GM19351 (cell line): ENCODE results near the gene ZNF341.

Experiments
- ATAC-seq: cut with Tn5 transposase; IDR thresholded peaks from one replicate; pipeline ENCODE4 v1.9.1; 2021; ENCODE audit warnings: mild to moderate bottlenecking, moderate library complexity; ENCODE audit not compliant: unreplicated experiment

ZNF341 gene

DNA sequence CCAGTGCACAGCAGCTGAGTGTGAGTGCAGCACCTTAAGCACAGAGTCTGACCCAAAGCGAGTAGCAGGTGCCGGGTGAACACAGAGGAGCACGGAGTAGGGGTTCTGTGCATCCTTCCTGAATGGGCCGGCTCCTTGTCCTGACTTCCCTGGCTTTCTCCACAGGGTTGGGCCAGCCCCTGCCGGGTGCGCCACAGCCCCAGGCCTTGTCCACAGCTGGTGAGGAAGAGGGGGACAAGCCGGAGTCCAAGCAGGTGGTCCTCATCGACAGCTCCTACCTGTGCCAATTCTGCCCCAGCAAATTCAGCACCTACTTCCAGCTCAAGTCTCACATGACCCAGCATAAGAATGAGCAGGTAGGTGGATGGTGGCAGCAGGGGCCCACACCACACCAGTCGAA lies 34.9 kb downstream of the ZNF341 start:
- ATAC-seq, result no peak

DNA sequence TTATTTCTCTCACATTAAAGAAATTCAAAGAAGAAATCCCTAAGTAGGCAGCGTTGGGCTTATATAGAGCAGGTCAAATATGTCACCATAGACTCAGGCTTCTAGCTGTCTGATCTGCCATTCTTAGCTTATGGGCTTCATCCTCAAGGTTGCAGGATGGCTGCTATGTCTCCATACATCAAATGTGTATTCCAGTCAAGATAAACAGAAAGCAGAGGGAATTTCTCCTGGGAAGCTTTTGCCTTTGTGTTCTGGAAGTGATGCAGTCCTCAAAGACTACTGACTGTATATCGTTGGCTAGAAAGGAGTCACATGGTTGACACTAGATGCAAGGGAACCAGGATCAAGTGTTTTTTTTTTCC lies 36.0 kb downstream of the ZNF341 start:
- no peak for ATAC-seq

- no peak for ATAC-seq
Observed at GRCh38 chr20:33769043-33769442, 37.2 kb downstream of the ZNF341 start.

GRCh38 chr20:33770005-33770404 lies 38.2 kb downstream of the ZNF341 start:
- ATAC-seq, result no peak

GRCh38 chr20:33771938-33772337 lies 40.1 kb downstream of the ZNF341 start:
- ATAC-seq, result no peak

DNA sequence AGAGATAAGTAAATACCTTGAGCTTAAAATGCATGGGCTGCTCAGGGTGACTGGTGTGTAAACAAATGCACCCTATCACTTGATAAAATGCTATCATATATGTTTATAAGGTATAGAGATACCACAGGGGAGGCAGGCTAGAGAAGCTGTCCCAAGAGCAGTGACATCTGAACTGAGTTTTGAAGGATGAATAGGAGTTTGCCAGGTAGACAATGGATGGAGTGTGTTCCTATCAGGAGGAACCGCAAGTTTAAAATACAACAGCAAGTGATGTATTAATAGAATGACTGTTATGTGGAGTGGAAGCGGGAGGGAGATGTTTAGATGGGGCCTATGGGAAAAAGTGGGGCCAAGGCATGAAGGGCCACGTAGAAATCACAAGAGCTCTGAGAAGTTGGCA lies 40.6 kb downstream of the ZNF341 start:
- ATAC-seq, result no peak

GRCh38 chr20:33773412-33774089 lies 41.8 kb downstream of the ZNF341 start:
- peak; percentile 78 for ATAC-seq

GRCh38 chr20:33777816-33778215 lies 46.0 kb downstream of the ZNF341 start:
- ATAC-seq, result no peak

DNA sequence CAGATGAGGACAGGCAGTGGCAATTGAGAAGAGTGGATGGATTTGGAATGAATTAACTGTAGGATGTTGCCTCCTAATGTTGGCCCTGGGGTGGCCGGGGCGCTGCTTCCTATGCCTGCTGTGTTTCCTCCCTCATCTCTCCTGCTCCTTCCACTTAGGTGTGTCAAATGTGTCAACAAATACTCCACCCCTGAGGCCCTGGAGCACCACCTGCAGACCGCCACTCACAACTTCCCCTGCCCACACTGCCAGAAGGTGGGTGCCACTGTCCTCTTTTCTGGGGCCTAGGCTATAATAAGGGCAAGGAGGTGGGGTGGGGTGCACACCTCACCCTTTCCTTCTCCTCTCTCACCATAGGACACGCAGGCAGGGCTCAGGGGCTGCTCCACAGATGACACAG lies 49.3 kb downstream of the ZNF341 start:
- ATAC-seq, result no peak

DNA sequence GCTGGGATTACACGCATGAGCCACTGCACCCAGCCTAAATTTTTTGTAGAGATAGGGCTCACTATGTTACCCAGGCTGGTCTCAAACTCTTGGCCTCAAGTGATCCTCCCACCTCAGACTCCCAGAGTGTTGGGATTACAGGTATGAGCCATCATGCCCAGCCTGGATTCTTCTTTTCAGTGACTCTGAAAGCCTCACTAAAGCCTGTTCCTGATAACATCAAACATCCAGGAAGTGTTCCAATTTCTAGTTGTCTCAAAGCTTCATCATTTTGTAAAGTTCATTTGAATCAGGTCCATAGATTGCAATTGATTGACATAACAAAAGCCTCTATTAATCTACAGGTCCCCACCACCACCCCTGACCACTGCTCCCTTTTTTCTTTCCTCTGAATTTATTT lies 50.1 kb downstream of the ZNF341 start:
- no peak for ATAC-seq

GRCh38 chr20:33783256-33783655 lies 51.5 kb downstream of the ZNF341 start:
- no peak for ATAC-seq

- no peak for ATAC-seq
Observed at GRCh38 chr20:33783818-33784217, 52.0 kb downstream of the ZNF341 start.

GRCh38 chr20:33784225-33784624 lies 52.4 kb downstream of the ZNF341 start:
- ATAC-seq, result no peak

GRCh38 chr20:33785503-33785902 lies 53.7 kb downstream of the ZNF341 start:
- ATAC-seq, result no peak

DNA sequence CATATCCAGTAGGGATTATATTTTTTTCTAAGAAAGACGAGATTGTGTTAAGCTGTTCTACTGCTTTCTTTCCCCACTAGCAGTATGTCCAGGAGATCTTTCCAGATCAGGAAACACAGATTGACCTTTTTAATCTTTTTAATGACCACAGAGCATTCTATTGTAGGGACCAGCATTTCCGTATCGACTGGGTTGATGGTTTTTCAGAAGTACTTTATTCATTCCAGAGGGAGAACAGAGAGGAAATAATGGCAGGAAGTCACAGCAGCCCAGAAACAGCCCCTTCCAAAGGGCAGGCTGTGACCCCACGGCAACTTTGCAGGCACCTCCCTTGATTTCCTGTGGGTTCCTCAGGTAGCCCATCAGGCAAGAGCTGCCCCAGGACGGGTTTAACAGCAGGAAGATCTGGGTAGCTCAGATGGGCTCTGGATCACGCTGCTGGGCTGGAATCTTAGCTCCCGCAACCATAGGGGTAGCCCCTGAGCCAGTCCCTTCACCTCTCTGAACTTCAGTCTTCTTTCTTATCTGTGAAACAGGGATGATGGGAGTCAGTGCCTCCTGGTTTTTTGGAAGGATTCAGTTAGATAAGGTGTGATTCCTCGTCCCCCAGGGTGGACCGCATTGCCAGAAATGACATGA lies 55.6 kb downstream of the ZNF341 start:
- no peak for ATAC-seq

DNA sequence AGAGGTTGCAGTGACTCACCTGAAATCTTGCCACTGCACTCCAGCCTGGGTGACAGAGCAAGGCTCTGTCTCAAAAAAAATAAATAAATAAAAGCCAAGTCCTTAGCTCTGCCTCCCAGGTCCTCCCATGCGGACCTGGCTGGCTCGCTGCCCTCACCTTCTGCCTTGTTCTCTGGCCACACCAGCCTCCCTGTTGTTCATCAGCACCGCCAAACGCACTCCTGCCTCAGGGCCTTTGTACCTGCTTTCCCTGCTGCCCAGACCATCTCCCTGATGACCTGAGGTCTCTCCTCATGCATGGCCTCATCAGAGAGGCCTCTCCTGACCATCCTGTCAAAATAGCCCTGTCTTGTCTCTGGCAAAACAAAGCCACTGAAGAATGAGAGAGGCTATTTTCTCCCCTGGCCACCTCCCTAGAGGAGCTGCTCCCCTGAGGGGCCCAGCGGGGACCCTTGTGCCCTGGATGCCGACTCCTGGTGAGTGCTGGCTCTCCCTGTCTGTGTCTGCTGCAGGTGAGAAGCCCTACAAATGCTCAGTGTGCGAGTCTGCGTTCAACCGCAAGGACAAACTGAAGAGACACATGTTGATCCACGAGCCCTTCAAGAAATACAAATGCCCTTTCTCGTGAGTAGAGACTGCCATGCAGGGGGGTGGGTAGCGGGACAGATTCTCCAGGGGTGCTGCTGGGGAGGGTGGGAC lies 56.7 kb downstream of the ZNF341 start:
- ATAC-seq, result no peak

- no peak for ATAC-seq
Observed at GRCh38 chr20:33789109-33789857, 57.5 kb downstream of the ZNF341 start.

- no peak for ATAC-seq
Observed at GRCh38 chr20:33789858-33790182, 58.0 kb downstream of the ZNF341 start.

DNA sequence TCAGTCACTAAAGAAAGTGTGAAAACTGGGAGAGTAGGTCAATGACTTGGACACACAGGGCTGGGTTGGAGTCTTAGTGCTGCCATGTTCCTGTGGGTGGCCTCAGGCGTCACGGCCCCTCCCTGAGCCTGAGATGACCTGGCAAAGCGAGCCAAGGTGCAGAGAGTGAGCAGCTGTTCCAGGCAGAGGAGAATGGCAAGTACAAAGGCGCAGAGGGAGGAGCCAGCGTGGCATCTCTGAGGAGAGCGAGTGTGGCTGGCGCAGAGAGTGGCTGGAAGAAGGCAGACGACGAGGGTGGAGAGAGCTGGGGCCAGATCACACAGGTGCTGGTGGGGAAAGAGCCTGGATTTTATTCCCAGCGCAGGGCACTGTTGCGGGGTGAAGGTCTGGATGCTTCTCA lies 58.8 kb downstream of the ZNF341 start:
- no peak for ATAC-seq

GRCh38 chr20:33791021-33791420 lies 59.2 kb downstream of the ZNF341 start:
- no peak for ATAC-seq

DNA sequence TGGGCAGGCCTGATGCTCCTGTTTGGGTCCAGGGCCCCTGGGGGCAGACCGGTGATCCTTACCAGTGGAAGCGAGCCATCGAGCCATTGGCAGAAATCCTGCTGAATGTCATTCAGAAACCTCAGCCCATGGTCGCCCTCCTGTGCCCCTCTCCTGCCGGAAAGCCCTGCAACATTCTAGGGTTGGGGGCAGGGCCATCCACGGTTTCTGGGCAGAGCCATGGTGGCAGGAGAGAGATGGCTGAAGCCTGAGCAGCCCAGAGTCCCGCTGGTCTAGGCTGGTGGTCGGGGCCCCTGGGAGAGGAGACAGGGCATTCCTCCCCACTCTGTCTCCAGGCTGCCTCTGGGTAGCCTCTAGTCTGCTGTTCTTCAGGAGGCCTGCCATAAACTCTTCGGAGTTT lies 59.7 kb downstream of the ZNF341 start:
- no peak for ATAC-seq
